A673 (cell line): ENCODE data around the gene KCNJ5.

Experiments
- EZH2 ChIP-seq: fragments of 200-600 bp; sonication (generic); IDR thresholded peaks from 2 replicates; pipeline ENCODE4 v1.6.1; 2017; ENCODE audit warnings: borderline replicate concordance, low read depth, mild to moderate bottlenecking, mixed read lengths, antibody characterized with exemption, low read length; ENCODE audit not compliant: poor library complexity, severe bottlenecking
- TF ChIP-seq, protein P1 (sequence below): fragments of 300-800, 200-600 bp; sonication (generic); conservative IDR thresholded peaks from 2 replicates; pipeline ENCODE4 v1.5.1; 2017; ENCODE audit warnings: low read depth, mild to moderate bottlenecking, antibody characterized with exemption, low read length, moderate library complexity, mixed read lengths

DNA sequence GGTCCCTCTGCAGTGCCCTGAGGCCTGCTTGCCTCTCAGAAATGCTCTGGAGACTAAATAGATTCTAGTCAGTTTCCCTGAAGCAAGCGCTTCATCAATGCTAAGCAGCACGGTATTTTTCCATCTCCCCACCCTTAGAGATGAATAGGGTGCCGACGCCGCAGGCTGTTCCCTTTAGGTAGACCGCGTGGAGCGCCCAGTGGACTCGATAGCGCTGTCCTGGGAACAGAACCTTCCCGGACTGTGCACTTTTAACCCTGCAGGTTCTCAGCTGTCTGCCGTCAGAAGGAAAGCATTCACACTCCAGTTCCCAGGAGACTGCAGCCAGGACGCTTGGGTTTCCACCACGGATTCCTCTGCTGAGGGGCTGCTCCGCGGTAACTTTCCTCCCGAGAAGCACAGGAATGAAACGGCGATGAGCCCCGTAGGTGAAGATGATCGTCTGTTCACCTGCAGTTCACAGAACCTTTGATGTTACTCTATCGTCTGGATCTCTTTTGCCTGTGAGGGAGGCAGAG is 15.0 kb upstream of the KCNJ5 start:
- TF ChIP-seq, protein P1, sequence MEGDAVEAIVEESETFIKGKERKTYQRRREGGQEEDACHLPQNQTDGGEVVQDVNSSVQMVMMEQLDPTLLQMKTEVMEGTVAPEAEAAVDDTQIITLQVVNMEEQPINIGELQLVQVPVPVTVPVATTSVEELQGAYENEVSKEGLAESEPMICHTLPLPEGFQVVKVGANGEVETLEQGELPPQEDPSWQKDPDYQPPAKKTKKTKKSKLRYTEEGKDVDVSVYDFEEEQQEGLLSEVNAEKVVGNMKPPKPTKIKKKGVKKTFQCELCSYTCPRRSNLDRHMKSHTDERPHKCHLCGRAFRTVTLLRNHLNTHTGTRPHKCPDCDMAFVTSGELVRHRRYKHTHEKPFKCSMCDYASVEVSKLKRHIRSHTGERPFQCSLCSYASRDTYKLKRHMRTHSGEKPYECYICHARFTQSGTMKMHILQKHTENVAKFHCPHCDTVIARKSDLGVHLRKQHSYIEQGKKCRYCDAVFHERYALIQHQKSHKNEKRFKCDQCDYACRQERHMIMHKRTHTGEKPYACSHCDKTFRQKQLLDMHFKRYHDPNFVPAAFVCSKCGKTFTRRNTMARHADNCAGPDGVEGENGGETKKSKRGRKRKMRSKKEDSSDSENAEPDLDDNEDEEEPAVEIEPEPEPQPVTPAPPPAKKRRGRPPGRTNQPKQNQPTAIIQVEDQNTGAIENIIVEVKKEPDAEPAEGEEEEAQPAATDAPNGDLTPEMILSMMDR = no peak
- TF ChIP-seq EZH2 = no peak
